DMS 273 treated with DMSO at 0.1 percent for 48 hours (cell line): ENCODE data around the gene GOSR1.
"Not testable (repeated sequence)": the region's sequence is repeated elsewhere in the genome, so short reads cannot be mapped to it uniquely, and the experiment has no call there.

Experiments
- DNase-seq: peaks from one replicate; lab custom pipeline; 2025; lab: John Stamatoyannopoulos, UW

GOSR1 gene

GRCh38 chr17:30477083-30477773 lies at the start of gene GOSR1:
Gene GOSR1, plus strand, starts transcription at chr17:30477408. Its CDS starts 26 bp downstream, at chr17:30477434.
- DNase-seq = peak; percentile 91

- DNase-seq = no peak
Observed at GRCh38 chr17:30427611-30428010, 49.6 kb upstream of the GOSR1 start.

- no peak for DNase-seq
Observed at GRCh38 chr17:30429155-30429554, 48.1 kb upstream of the GOSR1 start.

- DNase-seq = peak; percentile 56
Observed at GRCh38 chr17:30433514-30433913, 43.7 kb upstream of the GOSR1 start.

- DNase-seq = no peak
Observed at GRCh38 chr17:30436729-30437128, 40.5 kb upstream of the GOSR1 start.

GRCh38 chr17:30443721-30444120 lies 33.5 kb upstream of the GOSR1 start:
- peak; percentile 60 for DNase-seq

GRCh38 chr17:30446640-30447039 lies 30.6 kb upstream of the GOSR1 start:
- not testable (repeated sequence) for DNase-seq

GRCh38 chr17:30449480-30449879 lies 27.7 kb upstream of the GOSR1 start:
- DNase-seq = peak; percentile 6

GRCh38 chr17:30450125-30451027 lies 26.8 kb upstream of the GOSR1 start:
- DNase-seq = no peak

- no peak for DNase-seq
Observed at GRCh38 chr17:30454635-30455034, 22.6 kb upstream of the GOSR1 start.

- no peak for DNase-seq
Observed at GRCh38 chr17:30458371-30458770, 18.8 kb upstream of the GOSR1 start.

GRCh38 chr17:30458797-30459413 lies 18.3 kb upstream of the GOSR1 start:
- DNase-seq = not testable (repeated sequence)

GRCh38 chr17:30468465-30468864 lies 8.7 kb upstream of the GOSR1 start:
- no peak for DNase-seq

- no peak for DNase-seq
Observed at GRCh38 chr17:30472238-30472890, 4.8 kb upstream of the GOSR1 start.

- DNase-seq = no peak
Observed at GRCh38 chr17:30475206-30475605, 2.0 kb upstream of the GOSR1 start.

GRCh38 chr17:30476726-30477082 lies 504 bp upstream of the GOSR1 start:
- DNase-seq = peak; percentile 45

GRCh38 chr17:30477774-30478115 lies 537 bp downstream of the GOSR1 start:
- no peak for DNase-seq

- no peak for DNase-seq
Observed at GRCh38 chr17:30482555-30482954, 5.3 kb downstream of the GOSR1 start.

GRCh38 chr17:30483159-30483558 lies 6.0 kb downstream of the GOSR1 start:
- DNase-seq = no peak

GRCh38 chr17:30493780-30494179 lies 16.6 kb downstream of the GOSR1 start:
- DNase-seq = no peak

- no peak for DNase-seq
Observed at GRCh38 chr17:30495586-30495985, 18.4 kb downstream of the GOSR1 start.

- DNase-seq = no peak
Observed at GRCh38 chr17:30503558-30503957, 26.4 kb downstream of the GOSR1 start.
